Middle frontal gyrus (tissue), 1 donor: ENCODE results near the gene PADI3.

Experiments
- DNase-seq: peaks from one replicate; pipeline ENCODE4 v3.0.0-alpha.2; 2015; ENCODE audit warnings: low spot score; ENCODE audit errors: extremely low spot score

The PADI3 gene

GRCh38 chr1:17272066-17272465, 23.2 kb downstream of the PADI3 start:
- DNase-seq, result no peak

GRCh38 chr1:17272646-17273045, 23.7 kb downstream of the PADI3 start:
- no peak for DNase-seq

GRCh38 chr1:17273096-17273495, 24.2 kb downstream of the PADI3 start:
- DNase-seq, result no peak

- DNase-seq, result no peak
Observed at GRCh38 chr1:17274186-17275170, 25.6 kb downstream of the PADI3 start.

- no peak for DNase-seq
Observed at GRCh38 chr1:17276568-17276967, 27.7 kb downstream of the PADI3 start.

GRCh38 chr1:17277511-17278159, 28.7 kb downstream of the PADI3 start:
- no peak for DNase-seq

GRCh38 chr1:17278996-17279830, 30.3 kb downstream of the PADI3 start:
- DNase-seq, result no peak

- no peak for DNase-seq
Observed at GRCh38 chr1:17280436-17280835, 31.5 kb downstream of the PADI3 start.

- DNase-seq, result no peak
Observed at GRCh38 chr1:17280894-17281293, 32.0 kb downstream of the PADI3 start.

- no peak for DNase-seq
Observed at GRCh38 chr1:17281775-17282181, 32.9 kb downstream of the PADI3 start.

- no peak for DNase-seq
Observed at GRCh38 chr1:17282836-17283235, 33.9 kb downstream of the PADI3 start.

- no peak for DNase-seq
Observed at GRCh38 chr1:17286646-17287045, 37.7 kb downstream of the PADI3 start.

- DNase-seq, result no peak
Observed at GRCh38 chr1:17287130-17287776, 38.4 kb downstream of the PADI3 start.

- no peak for DNase-seq
Observed at GRCh38 chr1:17289721-17290120, 40.8 kb downstream of the PADI3 start.

GRCh38 chr1:17290553-17290952, 41.7 kb downstream of the PADI3 start:
- DNase-seq, result no peak

GRCh38 chr1:17292299-17293160, 43.6 kb downstream of the PADI3 start:
- DNase-seq, result no peak

- no peak for DNase-seq
Observed at GRCh38 chr1:17293681-17294425, 45.0 kb downstream of the PADI3 start.

GRCh38 chr1:17295292-17295691, 46.4 kb downstream of the PADI3 start:
- DNase-seq, result no peak

GRCh38 chr1:17296086-17296485, 47.2 kb downstream of the PADI3 start:
- DNase-seq, result no peak
